ENCODE data around the gene ADRM1.

Gene ADRM1

GRCh38 chr20:62269378-62269777 lies 33.4 kb upstream of the ADRM1 start:
- H3K27me3 Mint-ChIP-seq: no peaks in the 10 kb centered on the region
- peaks cover 9% of the 10 kb centered on the region for H3K4me1 Mint-ChIP-seq
- DNase-seq (ENCODE audit: low spot score in 2 of 2) (no peak), ATAC-seq (ENCODE audit: low read depth) (no peak)
- peaks cover 35% of the 10 kb centered on the region for H3K36me3 Mint-ChIP-seq
- no peak overlapping the region for H3K4me3 Mint-ChIP-seq
- no peaks in the 10 kb centered on the region for H3K9me3 Mint-ChIP-seq
- H3K27ac Mint-ChIP-seq: no peak overlapping the region

DNA sequence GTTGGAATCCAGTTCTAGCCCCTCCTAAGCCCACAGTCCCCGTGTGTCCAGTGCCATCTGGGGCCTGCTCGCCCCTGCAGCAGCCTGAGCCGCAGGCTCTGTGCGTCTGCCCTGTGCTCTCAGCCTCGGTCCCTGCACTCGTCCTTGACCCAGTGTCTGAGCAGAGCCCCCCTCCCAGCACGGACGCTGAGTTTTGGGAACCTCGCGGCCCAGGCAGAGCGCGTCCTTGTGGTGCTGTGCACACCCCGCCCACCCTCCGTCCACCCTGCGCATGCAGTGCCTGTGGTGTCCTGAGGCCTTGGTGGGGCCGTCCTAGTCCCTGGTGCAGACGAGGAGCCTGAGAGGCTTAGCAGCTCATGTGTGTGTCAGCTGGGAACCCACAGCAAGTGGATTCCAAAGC lies 32.9 kb upstream of the ADRM1 start:
- Mint-ChIP-seq H3K27me3 (no peaks in the 10 kb centered on the region), H3K4me3 (no peak overlapping the region), H3K9me3 (no peaks in the 10 kb centered on the region), H3K4me1 (peaks cover 14% of the 10 kb centered on the region), H3K36me3 (peaks cover 32% of the 10 kb centered on the region), H3K27ac (no peak overlapping the region)
- DNase-seq (ENCODE audit: low spot score in 2 of 2) (no peak), ATAC-seq (ENCODE audit: low read depth) (no peak)

- Mint-ChIP-seq H3K4me1 (peaks cover 19% of the 10 kb centered on the region), H3K27ac (no peak overlapping the region), H3K9me3 (no peaks in the 10 kb centered on the region), H3K27me3 (no peaks in the 10 kb centered on the region), H3K4me3 (no peak overlapping the region), H3K36me3 (peaks cover 21% of the 10 kb centered on the region)
- ATAC-seq (ENCODE audit: low read depth) (no peak), DNase-seq (ENCODE audit: low spot score in 2 of 2) (no peak)
Measured at GRCh38 chr20:62272200-62272599, 30.6 kb upstream of the ADRM1 start.

GRCh38 chr20:62273416-62273815 lies 29.4 kb upstream of the ADRM1 start:
- Mint-ChIP-seq H3K9me3 (no peaks in the 10 kb centered on the region), H3K27me3 (no peaks in the 10 kb centered on the region), H3K36me3 (peaks cover 23% of the 10 kb centered on the region), H3K4me1 (peaks cover 19% of the 10 kb centered on the region), H3K4me3 (no peak overlapping the region), H3K27ac (peak overlapping the region; percentile 75)
- no peak for ATAC-seq (ENCODE audit: low read depth)
- DNase-seq (ENCODE audit: low spot score in 2 of 2): no peak

DNA sequence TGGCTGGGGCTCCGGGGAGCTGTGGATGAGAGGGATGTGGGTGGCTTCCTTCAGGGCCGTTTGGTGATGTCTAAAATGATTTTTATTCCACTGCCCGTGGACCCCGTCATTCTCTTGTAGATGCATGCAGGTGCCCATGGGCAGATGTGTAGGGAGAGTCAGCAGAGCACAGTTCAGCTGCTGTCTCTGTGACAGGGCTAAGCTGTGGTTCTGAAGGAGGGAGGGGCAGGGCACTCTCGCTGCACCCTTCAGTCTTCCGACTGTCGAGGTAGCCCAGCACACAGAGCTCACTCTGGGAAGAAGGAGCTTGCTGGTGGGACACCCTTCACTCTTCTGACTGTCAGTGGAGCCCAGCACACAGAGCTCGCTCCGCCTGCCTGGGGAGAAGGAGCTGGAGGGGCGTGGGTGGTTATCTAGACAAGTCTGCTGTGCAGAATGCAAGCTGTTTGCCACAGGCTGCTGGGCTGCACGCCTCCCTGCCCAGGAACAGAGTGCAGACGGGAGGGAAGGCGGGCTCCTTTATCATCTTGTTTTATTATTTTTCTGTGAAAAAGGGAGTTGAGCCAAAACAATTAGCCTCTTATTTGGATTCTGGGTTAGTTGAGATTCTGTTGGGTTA lies 28.4 kb upstream of the ADRM1 start:
- peaks cover 19% of the 10 kb centered on the region for H3K4me1 Mint-ChIP-seq
- H3K27me3 Mint-ChIP-seq: no peaks in the 10 kb centered on the region
- ATAC-seq (ENCODE audit: low read depth) (peak; percentile 77), DNase-seq (ENCODE audit: low spot score in 2 of 2) (no peak)
- H3K36me3 Mint-ChIP-seq: peaks cover 28% of the 10 kb centered on the region
- H3K4me3 Mint-ChIP-seq: peak overlapping the region; percentile 1
- no peaks in the 10 kb centered on the region for H3K9me3 Mint-ChIP-seq
- H3K27ac Mint-ChIP-seq: peak overlapping the region; percentile 75

GRCh38 chr20:62275219-62275618 lies 27.6 kb upstream of the ADRM1 start:
- ATAC-seq (ENCODE audit: low read depth) (peak; percentile 80), DNase-seq (ENCODE audit: low spot score in 2 of 2) (no peak)
- H3K27ac Mint-ChIP-seq: peak overlapping the region; percentile 59
- peaks cover 19% of the 10 kb centered on the region for H3K4me1 Mint-ChIP-seq
- no peaks in the 10 kb centered on the region for H3K27me3 Mint-ChIP-seq
- peak overlapping the region; percentile 28 for H3K4me3 Mint-ChIP-seq
- H3K9me3 Mint-ChIP-seq: no peaks in the 10 kb centered on the region
- H3K36me3 Mint-ChIP-seq: peaks cover 25% of the 10 kb centered on the region

DNA sequence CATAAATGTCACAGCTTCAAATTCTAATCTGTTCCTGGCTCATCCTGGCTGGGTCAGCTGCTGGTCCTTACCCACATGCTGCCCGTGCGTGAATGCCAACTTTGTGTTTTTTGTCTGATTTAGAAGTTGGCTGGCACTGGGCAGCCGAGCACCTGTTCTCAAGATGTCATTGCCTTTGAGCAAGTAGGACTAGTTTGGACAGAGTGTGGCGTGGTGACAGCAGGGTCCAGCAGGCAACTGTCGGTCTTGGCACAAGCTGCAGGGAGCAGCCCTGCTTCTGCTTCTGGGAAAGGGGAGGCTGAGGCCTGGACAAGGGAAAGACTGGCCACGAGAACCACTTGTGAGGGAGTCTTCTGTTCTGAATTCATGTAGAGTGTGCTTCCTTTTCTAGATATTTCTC lies 26.4 kb upstream of the ADRM1 start:
- Mint-ChIP-seq H3K27ac (no peak overlapping the region), H3K4me3 (no peak overlapping the region), H3K36me3 (peaks cover 25% of the 10 kb centered on the region), H3K4me1 (peaks cover 19% of the 10 kb centered on the region), H3K9me3 (no peaks in the 10 kb centered on the region), H3K27me3 (no peaks in the 10 kb centered on the region)
- no peak for ATAC-seq (ENCODE audit: low read depth)
- no peak for DNase-seq (ENCODE audit: low spot score in 2 of 2)

GRCh38 chr20:62277253-62277652 lies 25.5 kb upstream of the ADRM1 start:
- Mint-ChIP-seq H3K27ac (no peak overlapping the region), H3K4me1 (peaks cover 19% of the 10 kb centered on the region), H3K9me3 (no peaks in the 10 kb centered on the region), H3K4me3 (no peak overlapping the region), H3K36me3 (peaks cover 28% of the 10 kb centered on the region), H3K27me3 (no peaks in the 10 kb centered on the region)
- DNase-seq (ENCODE audit: low spot score in 2 of 2): no peak
- ATAC-seq (ENCODE audit: low read depth): no peak

- Mint-ChIP-seq H3K36me3 (peaks cover 29% of the 10 kb centered on the region), H3K27me3 (no peaks in the 10 kb centered on the region), H3K4me3 (no peak overlapping the region), H3K4me1 (peaks cover 2% of the 10 kb centered on the region), H3K9me3 (no peaks in the 10 kb centered on the region), H3K27ac (no peak overlapping the region)
- DNase-seq (ENCODE audit: low spot score in 2 of 2): no peak
- ATAC-seq (ENCODE audit: low read depth): no peak
Measured at GRCh38 chr20:62280303-62280702, 22.5 kb upstream of the ADRM1 start.

DNA sequence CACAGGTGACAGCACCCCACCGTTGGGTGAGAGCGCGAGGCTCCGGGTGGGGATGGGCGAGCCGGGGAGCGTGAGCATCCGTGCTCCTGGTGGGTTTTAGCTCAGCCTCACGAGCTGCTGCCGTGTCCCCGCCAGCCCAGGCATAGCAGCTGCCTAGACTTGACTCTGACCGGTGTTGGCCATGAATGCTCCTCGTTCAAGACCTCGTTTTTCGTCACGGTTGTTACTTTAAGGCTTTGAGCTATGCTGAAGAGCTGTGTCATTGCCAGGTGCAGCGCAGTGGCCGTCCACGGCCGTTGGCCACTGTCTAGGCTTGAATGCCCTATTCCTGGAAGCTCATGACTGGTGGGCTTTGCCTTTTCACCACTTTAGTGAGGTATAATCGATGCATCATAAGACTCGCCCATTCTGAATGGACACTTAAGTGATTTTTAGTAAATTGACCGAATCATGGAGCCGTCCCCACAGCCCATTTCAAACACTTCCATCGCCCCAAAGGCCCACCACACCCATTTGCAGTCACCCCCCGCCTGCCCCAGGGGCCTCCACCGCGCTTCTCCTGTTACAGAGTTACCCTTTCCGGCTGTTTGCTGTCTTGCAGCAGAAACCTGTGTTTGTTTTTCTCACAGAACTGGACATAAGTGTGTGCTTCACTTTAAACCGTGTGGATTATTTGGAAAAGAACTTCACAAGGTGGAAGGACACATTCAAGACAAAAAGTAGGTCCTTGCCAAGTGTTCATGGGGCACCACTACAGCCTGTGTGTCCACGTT lies 21.4 kb upstream of the ADRM1 start:
- DNase-seq (ENCODE audit: low spot score in 2 of 2) (no peak), ATAC-seq (ENCODE audit: low read depth) (no peak)
- H3K9me3 Mint-ChIP-seq: no peaks in the 10 kb centered on the region
- H3K4me1 Mint-ChIP-seq: no peaks in the 10 kb centered on the region
- H3K27me3 Mint-ChIP-seq: no peaks in the 10 kb centered on the region
- no peak overlapping the region for H3K27ac Mint-ChIP-seq
- no peak overlapping the region for H3K4me3 Mint-ChIP-seq
- H3K36me3 Mint-ChIP-seq: peaks cover 29% of the 10 kb centered on the region

DNA sequence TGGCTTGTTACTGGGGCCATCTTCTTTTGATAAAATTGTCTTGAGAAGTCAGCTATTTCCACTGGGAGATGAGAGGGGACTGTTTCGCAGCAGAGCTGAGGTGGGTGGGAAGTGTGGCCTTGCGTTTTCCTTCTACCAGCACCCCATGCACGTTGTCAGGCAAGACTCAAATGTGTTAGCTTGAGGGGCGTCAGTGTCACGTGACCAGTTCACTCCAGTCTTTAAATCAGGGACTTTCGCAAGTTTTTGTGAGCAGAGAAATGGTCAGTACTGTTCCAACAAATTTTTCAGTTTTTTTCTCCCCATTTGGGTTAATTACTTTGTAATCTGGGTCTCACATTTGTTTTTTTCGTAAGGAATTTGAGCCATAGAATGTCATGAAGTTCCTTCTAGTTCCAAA lies 20.7 kb upstream of the ADRM1 start:
- Mint-ChIP-seq H3K4me1 (no peaks in the 10 kb centered on the region), H3K27me3 (no peaks in the 10 kb centered on the region), H3K9me3 (no peaks in the 10 kb centered on the region), H3K27ac (no peak overlapping the region), H3K4me3 (no peak overlapping the region), H3K36me3 (peaks cover 32% of the 10 kb centered on the region)
- DNase-seq (ENCODE audit: low spot score in 2 of 2) (no peak), ATAC-seq (ENCODE audit: low read depth) (no peak)

DNA sequence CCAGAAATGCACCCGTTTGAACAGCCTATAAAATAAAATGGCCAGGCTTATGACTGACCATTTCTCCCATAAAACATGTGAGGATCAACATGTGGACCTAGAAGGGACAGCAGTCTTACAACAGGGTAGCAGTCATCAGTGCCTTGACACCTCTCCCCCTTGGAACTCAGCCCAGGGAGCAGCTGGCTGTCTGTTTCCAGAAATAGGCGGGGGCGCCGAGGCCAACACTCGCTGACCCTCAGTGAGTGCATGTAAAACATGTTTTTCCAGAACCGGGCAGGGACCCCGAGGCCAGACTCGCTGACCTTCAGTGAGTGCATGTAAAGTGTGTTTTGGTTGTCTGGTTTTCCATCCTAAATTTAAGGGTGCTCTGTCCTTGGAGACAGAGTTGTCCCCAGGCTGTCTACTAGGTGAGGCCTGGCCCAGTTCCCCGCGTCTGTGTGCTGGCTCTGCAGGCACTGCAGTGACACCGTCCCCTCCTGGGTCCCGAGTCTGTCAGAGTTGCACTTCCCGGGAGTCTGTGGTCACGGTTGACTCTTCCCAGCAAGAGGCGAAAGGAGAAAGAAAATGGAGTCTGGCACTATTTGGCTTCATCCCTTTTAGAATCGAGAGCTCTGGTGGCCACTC lies 19.8 kb upstream of the ADRM1 start:
- no peaks in the 10 kb centered on the region for H3K4me1 Mint-ChIP-seq
- no peak overlapping the region for H3K4me3 Mint-ChIP-seq
- no peak overlapping the region for H3K27ac Mint-ChIP-seq
- peaks cover 32% of the 10 kb centered on the region for H3K36me3 Mint-ChIP-seq
- H3K9me3 Mint-ChIP-seq: no peaks in the 10 kb centered on the region
- no peaks in the 10 kb centered on the region for H3K27me3 Mint-ChIP-seq
- DNase-seq (ENCODE audit: low spot score in 2 of 2): no peak
- ATAC-seq (ENCODE audit: low read depth): no peak

GRCh38 chr20:62284448-62284847 lies 18.3 kb upstream of the ADRM1 start:
- Mint-ChIP-seq H3K27ac (no peak overlapping the region), H3K4me3 (no peak overlapping the region), H3K9me3 (no peaks in the 10 kb centered on the region), H3K4me1 (no peaks in the 10 kb centered on the region), H3K27me3 (no peaks in the 10 kb centered on the region), H3K36me3 (peaks cover 30% of the 10 kb centered on the region)
- ATAC-seq (ENCODE audit: low read depth) (no peak), DNase-seq (ENCODE audit: low spot score in 2 of 2) (no peak)

DNA sequence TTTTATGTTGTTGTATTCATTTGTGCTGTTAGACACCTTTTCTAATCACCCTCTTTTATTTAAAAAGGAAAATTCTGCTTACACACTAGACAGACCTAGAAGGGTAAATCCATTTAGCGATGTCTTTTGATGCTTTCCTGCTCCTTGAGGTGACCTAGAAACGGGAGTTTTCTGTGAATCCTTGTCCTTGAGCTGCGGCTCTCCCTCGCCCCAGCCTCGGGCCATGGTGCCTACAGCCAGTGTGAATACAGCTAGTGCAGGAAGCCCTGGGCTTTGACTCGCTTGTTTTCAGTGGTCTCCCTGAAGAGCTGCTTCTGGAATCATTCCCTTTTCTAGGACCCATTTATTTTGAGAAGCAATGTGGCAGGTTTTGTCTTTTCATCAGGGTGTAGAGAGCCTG lies 17.6 kb upstream of the ADRM1 start:
- no peak for ATAC-seq (ENCODE audit: low read depth)

More for the DNA sequence above, 17.6 kb upstream of the ADRM1 start:
- Mint-ChIP-seq H3K4me1 (no peaks in the 10 kb centered on the region), H3K36me3 (peaks cover 30% of the 10 kb centered on the region), H3K4me3 (no peak overlapping the region), H3K27me3 (no peaks in the 10 kb centered on the region), H3K9me3 (no peaks in the 10 kb centered on the region), H3K27ac (no peak overlapping the region)
- no peak for DNase-seq (ENCODE audit: low spot score in 2 of 2)

Measured in memory B cell (primary cell).